GM12873 (cell line): Measurements from ENCODE around the gene RNASE4.

Experiments used
- CTCF ChIP-seq: IDR thresholded peaks from 2 replicates; pipeline ENCODE4 v1.5.1; 2012; ENCODE audit warnings: low read depth, mild to moderate bottlenecking, moderate library complexity, low read length, control low read depth; ENCODE audit not compliant: insufficient read depth; ENCODE audit errors: missing control alignments

RNASE4 gene

GRCh38 chr14:20743556-20743955 lies 59.2 kb downstream of the RNASE4 start:
- TF ChIP-seq CTCF = no peak

GRCh38 chr14:20745571-20746358 lies 61.4 kb downstream of the RNASE4 start, which contains the start of gene EDDM3A:
Gene EDDM3A, plus strand, starts transcription at chr14:20745887. Its CDS starts 1,694 bp downstream, at chr14:20747581.
- no peak for TF ChIP-seq CTCF

GRCh38 chr14:20746566-20746965 lies 62.2 kb downstream of the RNASE4 start:
- no peak for TF ChIP-seq CTCF

- TF ChIP-seq CTCF = no peak
These were observed 64.1 kb downstream of the RNASE4 start for GRCh38 chr14:20748439-20748838.

GRCh38 chr14:20750194-20750593 lies 65.8 kb downstream of the RNASE4 start:
- no peak for TF ChIP-seq CTCF
